K562 (cell line): Measurements from ENCODE around the gene GLI1.

ENCODE experiments used
- CEBPB ChIP-seq: fragments of 450-650 bp; IDR thresholded peaks from 2 replicates; pipeline ENCODE4 v1.6.1; 2016; ENCODE audit warnings: missing genetic modification characterization, missing compliant biosample characterization
- GTF2F1 ChIP-seq: IDR thresholded peaks from 2 replicates; pipeline ENCODE4 v1.6.1; 2011; ENCODE audit warnings: low read depth, low read length, improper control_type of control experiment
- POLR2AphosphoS5 ChIP-seq: IDR thresholded peaks from 2 replicates; pipeline ENCODE4 v1.6.1; 2011; ENCODE audit warnings: mild to moderate bottlenecking, low read depth, low read length, moderate library complexity; ENCODE audit not compliant: control insufficient read depth, insufficient read depth
- STAT5B ChIP-seq: fragments of 250-450 bp; sonication (Bioruptor Pico); IDR thresholded peaks from 2 replicates; pipeline ENCODE4 v1.8.0; 2021; ENCODE audit warnings: mild to moderate bottlenecking, inconsistent platforms
- TF ChIP-seq, protein P1 (sequence below), 3 experiments: IDR thresholded peaks in 2 of 3; conservative IDR thresholded peaks in 1 of 3; 2 replicates each; pipeline ENCODE4 v1.5.1; 2011 to 2012; ENCODE audit warnings: low read length in 3 of 3, mild to moderate bottlenecking in 3 of 3, control low read depth in 2 of 3, improper control_type of control experiment in 1 of 3, inconsistent platforms in 1 of 3, low read depth in 1 of 3, mixed read lengths in 1 of 3, moderate library complexity in 1 of 3; ENCODE audit not compliant: insufficient read depth in 2 of 3

DNA sequence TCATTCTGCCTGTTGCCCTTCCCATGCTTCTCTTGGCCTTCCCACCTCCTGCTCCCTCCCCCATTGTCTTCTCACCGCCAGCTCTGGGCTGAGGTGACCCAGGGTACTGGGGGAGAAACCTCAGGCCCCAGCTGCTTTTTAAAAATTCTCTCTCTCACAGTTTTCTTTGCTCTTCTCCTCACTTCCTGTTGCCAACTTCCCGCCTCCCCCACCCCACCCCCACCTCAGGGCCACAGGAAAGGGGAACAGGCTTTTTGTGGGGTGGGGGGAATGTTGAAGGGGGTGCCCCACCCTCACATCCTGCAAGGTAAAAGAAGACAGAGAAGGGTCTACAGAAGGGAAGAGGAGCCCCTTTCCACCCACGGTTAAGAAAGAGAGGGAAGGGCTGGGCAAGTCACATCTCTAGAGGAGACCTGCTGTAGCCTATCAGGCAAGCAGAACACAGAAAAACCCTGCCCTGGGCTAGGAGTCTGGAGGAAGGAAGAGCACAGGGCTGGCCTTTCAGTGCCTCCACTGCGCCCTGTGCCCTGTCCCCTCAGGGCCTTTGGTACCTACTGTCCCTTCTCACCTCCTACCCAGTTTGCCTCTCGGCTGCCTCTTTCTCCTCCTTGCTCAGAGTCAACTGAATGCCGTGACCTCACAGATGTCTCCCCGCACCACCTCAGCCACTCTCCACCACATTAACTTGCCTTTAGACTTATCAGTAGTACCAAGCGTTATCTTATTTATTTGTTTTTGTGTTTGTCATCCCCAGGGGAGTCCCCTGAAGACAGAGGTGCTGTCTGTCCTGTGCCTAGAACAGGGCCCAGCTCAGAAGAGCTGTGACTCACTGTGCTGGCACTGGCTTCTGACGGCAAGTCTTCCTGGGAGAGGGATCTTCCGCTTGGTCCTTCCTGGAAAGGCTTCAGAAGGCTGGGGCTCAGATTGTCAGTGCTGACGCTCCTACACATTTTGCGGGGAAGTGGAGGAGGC is 18.4 kb downstream of the GLI1 start:
- TF ChIP-seq GTF2F1 (no peak), CEBPB (tag) (no peak), POLR2AphosphoS5 (no peak), STAT5B (CRISPR knock-in tag) (no peak)
- TF ChIP-seq, protein P1, sequence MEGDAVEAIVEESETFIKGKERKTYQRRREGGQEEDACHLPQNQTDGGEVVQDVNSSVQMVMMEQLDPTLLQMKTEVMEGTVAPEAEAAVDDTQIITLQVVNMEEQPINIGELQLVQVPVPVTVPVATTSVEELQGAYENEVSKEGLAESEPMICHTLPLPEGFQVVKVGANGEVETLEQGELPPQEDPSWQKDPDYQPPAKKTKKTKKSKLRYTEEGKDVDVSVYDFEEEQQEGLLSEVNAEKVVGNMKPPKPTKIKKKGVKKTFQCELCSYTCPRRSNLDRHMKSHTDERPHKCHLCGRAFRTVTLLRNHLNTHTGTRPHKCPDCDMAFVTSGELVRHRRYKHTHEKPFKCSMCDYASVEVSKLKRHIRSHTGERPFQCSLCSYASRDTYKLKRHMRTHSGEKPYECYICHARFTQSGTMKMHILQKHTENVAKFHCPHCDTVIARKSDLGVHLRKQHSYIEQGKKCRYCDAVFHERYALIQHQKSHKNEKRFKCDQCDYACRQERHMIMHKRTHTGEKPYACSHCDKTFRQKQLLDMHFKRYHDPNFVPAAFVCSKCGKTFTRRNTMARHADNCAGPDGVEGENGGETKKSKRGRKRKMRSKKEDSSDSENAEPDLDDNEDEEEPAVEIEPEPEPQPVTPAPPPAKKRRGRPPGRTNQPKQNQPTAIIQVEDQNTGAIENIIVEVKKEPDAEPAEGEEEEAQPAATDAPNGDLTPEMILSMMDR (IDR thresholded peaks at IDR 0.05 in 2 of 3, conservative IDR thresholded peaks at IDR 0.05 in 1 of 3; ENCODE audit: insufficient read depth in 2 of 3, low read depth in 1 of 3, low read length in 3 of 3): no peak
